Renal cortical epithelial cell (primary cell): ENCODE results near the gene PRR29. TPM values are rescaled to one million over a fixed set of nuclear protein-coding genes. Genes with fewer than 3 reads are reported as not detected.

Experiments
- DNase-seq: peaks from one replicate; pipeline ENCODE4 v3.0.0-alpha.2; 2011; ENCODE audit warnings: low read depth
- total RNA-seq: library from RNA; depleted of rRNA; stranded (reverse); fragments of >200 nt; gene quantifications from 2 replicates; pipeline ENCODE4 v1.2.3, GENCODE V29; 2014

The PRR29 gene
- total RNA-seq, 1 donor from 2014 or later, result 1.6 TPM

DNA sequence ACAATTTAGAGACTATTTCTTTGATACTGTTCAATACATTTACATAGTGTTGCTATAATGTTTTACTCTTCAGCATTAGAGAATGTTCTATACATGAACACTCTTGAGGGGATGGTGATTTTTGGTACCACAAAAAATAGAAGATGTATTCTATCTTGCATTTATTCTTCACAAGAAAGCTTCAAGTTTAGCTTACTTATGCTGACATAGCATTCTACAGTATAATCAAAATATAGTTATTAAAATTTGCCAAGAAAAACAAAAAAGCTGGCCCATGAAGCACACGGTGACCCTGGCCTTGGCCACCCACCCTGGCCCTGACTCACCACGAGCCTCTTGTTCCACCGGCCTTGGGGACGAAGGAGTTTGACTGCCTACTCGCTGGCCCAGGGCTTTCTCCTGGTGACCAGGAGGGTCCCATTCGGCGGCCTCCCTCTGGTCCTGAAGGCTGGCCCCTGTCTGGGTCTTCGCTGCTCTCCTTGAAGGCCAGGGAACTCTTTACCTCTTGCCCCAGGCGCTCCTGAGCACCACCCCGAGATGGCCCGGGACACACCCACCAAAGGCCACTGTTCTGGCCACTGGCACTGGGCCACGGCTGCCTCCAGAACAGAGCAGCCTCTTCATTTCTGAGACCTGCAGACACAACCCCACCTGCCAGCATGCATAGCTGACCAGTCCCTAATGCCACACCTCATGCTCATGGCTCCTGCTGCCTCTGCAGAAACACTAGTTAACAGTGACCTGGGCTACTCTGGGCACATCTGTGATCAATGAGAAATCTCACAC lies 44.7 kb downstream of the PRR29 start:
- DNase-seq, result no peak

DNA sequence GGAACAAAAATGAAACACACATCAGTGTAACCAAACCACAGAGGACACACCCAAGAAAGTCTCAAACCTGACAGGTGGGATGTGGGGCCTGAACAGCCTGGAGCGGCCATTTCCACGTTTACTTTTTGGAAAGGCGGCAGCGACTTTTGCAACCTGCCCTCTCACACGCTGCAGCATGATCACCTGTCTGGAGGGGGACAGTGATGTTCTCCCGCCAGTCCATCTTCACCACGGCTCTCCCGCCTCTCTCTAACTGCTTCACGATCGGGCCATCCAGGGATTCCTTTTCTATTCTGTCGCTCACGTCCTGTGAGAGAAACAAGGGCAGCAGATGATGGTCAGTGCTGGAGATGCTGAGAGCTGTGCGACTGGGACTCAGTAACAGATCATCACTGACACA lies 47.0 kb downstream of the PRR29 start:
- DNase-seq, result no peak

GRCh38 chr17:64048805-64049204 lies 50.7 kb downstream of the PRR29 start:
- no peak for DNase-seq

DNA sequence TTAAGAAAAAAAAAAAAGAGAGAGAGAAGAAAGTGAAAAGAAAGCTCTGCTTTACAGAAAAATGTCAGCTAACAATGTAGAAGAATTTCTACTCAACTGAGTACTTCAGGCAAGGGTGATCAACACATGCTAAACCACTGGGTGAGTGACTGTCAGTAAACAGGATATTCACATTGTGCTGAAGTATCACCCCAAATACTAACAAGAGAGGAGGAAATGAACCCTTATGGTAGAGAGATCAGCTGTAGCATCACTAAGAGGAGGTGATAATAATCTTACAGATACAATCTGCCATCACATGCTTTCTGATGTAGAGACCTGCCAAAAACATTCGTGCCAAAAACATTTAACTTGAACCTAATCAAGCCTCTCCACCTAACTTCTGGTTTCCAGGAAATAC lies 53.0 kb downstream of the PRR29 start:
- no peak for DNase-seq

DNA sequence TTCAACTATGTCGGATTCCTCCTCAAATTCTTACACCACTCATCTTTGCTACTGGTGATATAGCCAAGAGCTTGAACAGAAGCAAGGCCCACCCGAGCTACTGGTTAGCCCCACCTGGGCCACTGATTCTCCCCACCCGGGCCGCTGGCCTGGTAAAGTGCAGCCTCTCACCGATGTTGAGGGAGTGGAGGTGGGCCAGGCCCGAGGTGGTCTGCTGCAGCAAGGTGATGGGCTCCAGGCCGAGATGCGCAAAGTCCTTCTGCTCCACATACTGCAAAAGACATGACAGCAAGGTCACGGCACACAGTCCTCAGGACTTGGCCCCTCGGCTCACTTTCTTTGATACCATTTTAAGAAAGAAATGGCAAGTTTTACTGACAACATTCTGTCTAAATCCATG lies 55.0 kb downstream of the PRR29 start:
- DNase-seq, result no peak

Other genes with a start within 250 kb of the PRR29 start
- 77.1 and 178 TPM in 2 replicates for gene CCDC47, start 224.8 kb upstream of the PRR29 start, total RNA-seq
- gene DDX42, start 224.2 kb upstream of the PRR29 start, total RNA-seq, result 45.0 and 135 TPM in 2 replicates
- 37.0 and 132 TPM in 2 replicates for gene PSMC5, start 170.9 kb upstream of the PRR29 start, total RNA-seq
- 76.1 and 100 TPM in 2 replicates for gene FTSJ3, start 170.7 kb upstream of the PRR29 start, total RNA-seq
- gene SMARCD2, start 155.7 kb upstream of the PRR29 start, total RNA-seq, result 65.2 and 96.2 TPM in 2 replicates
- not detected in 2 replicates for gene CSH2, start 124.7 kb upstream of the PRR29 start, total RNA-seq
- gene GH2, start 116.4 kb upstream of the PRR29 start, total RNA-seq, result not detected in 2 replicates
- gene CSH1, start 101.8 kb upstream of the PRR29 start, total RNA-seq, result not detected in 2 replicates
- gene CSHL1, start 87.1 kb upstream of the PRR29 start, total RNA-seq, result not detected in 2 replicates
- gene GH1, start 79.5 kb upstream of the PRR29 start, total RNA-seq, result not detected in 2 replicates
- not detected in 2 replicates for gene CD79B, start 66.0 kb upstream of the PRR29 start, total RNA-seq
- gene SCN4A, start 25.4 kb upstream of the PRR29 start, total RNA-seq, result not detected in 2 replicates
- 6.4 and 11.6 TPM in 2 replicates for gene ICAM2, start 22.3 kb downstream of the PRR29 start, total RNA-seq
- gene ERN1, start 131.8 kb downstream of the PRR29 start, total RNA-seq, result 4.5 and 10.6 TPM in 2 replicates